GM18526 (cell line): ENCODE results near the gene FNDC3B.

ENCODE experiments used
- POLR2A ChIP-seq: IDR thresholded peaks from 3 replicates; pipeline ENCODE4 v1.6.1; 2011; ENCODE audit not compliant: insufficient read length; ENCODE audit errors: extremely low read depth

FNDC3B gene

DNA sequence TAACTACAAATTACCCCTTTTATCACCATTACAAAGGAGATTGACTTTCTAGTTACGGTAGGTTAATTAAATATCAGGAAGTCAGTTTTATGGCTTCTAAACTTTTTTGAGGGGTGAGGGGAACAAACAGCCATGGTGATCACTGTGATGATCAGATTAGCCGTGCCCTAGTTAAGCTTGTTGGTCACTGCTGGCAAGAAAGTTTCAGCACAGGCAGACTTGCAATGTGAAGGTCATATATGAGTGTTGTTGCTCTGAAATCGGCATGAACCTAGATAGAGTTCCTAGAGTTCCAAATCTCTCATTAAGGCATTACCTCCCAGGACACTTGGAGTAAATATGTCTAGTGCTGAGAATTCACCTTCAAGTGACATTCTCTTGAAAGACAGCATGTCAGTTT, 252.3 kb downstream of the FNDC3B start:
- TF ChIP-seq POLR2A = no peak

DNA sequence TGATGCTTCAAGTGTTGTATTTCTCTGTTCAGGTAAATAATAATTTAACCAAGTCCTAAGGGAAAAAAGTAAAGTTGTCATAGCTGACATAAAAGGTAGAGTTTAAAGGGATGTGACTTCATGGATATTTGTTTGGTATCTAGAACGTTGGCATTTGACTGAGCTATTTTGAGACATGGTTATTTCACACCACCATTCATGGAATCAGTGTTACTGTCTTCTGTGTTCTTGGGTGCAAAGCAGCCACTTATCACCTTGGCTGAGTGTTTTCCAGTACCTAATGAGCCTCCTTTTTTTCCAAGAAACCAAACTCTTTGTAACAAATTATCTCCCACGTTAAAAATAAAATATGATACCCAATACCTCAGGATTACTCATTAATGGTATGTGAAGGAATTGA, 253.0 kb downstream of the FNDC3B start:
- no peak for TF ChIP-seq POLR2A

DNA sequence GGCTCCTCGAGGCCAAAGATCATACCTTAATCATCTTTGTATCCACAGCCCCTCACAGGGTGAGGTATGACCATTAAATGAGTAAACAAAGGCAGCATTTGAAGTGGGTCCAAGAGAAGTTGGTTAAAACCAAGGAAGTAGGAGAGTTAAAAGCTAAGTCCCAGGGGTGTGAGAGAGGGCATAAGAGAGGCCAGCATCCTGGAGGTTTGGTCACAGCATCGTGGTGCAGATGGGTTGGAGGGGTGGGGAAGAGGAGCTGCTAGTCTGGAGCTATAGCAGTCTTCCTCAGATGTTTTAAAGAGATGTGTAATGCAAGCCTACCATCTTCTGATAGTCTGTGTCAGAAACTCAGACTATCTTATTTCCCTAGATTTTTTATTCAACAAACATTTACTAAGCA, 253.7 kb downstream of the FNDC3B start:
- no peak for TF ChIP-seq POLR2A

- TF ChIP-seq POLR2A = no peak
Observed at GRCh38 chr3:172294223-172294806, 254.9 kb downstream of the FNDC3B start.

- TF ChIP-seq POLR2A = no peak
Observed at GRCh38 chr3:172296248-172296974, 257.0 kb downstream of the FNDC3B start.

DNA sequence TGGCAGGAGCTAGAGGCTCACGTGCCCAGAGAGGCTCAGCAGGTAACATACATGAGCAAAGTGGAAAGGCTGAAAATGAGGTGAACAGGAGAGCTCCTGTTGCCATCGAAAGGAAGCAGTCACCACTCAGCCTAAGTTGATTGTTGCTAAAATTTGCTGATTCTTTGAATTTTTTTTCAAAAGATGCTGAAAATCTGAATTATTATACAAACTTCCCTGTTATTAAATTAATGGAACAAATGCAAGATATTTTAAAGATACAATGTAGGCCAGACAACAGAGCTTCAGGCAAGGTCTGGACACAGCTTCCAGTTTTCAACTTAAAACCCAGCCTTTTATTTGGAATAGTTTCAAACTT, 257.6 kb downstream of the FNDC3B start:
- no peak for TF ChIP-seq POLR2A

GRCh38 chr3:172298247-172298646, 258.9 kb downstream of the FNDC3B start:
- no peak for TF ChIP-seq POLR2A

- TF ChIP-seq POLR2A = no peak
Observed at GRCh38 chr3:172300187-172300586, 260.8 kb downstream of the FNDC3B start.

DNA sequence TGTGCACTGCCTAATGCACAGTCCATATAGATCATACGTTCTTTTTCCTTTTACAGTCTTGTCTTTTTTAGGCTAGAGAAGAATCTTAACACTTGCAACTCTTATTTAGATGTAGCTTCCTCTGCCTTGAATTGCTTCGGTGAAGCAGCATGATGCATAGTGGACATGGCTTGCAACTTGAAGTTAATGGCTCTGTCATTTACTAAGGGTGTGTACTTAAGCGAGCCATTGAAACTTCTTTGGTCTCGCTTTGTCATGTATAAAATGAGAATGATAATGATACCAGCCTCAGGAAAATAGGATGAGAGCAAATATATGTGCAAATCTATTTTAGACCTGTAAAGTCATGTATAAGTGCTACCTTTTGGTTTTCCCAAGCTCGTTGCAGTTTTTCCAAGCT, 261.5 kb downstream of the FNDC3B start:
- TF ChIP-seq POLR2A = no peak

- TF ChIP-seq POLR2A = no peak
Observed at GRCh38 chr3:172302203-172302602, 262.8 kb downstream of the FNDC3B start.

DNA sequence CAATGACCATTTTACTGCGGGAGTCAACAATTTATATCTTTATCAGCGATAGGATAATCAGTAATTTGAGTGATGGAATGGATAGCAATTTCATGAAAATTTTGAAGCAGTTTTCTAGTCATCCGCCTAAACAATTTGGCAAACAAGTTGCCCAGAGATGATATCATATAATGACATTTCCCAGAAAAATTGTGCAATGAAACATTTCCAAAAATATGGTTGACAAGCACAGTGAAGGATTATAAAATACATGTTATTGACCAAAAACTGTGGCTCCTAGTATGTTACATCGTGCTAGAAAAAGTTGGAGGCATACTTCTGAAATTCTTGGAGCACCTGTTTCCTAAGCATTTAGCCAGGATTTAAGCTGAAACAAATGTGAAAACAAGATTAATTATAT, 263.8 kb downstream of the FNDC3B start:
- no peak for TF ChIP-seq POLR2A

GRCh38 chr3:172303941-172304558, 264.7 kb downstream of the FNDC3B start:
- TF ChIP-seq POLR2A = no peak

- no peak for TF ChIP-seq POLR2A
Observed at GRCh38 chr3:172305552-172305951, 266.2 kb downstream of the FNDC3B start.

GRCh38 chr3:172305974-172306373, 266.6 kb downstream of the FNDC3B start:
- TF ChIP-seq POLR2A = no peak

DNA sequence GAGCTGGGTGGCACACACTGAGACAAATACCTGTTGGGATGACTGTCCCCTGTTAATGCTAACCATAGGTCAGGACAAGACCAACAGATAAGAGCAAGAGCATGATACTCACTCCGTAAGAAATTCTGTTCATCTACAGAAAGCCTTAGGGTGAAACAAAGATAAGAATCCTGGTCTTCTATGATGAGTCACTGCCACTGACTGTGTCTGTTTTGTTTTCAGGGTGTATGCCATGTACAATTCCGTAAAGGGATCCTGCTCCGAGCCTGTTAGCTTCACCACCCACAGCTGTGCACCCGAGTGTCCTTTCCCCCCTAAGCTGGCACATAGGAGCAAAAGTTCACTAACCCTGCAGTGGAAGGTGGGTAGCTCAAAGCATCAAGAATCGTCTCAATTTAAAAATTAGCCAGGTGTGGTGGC, 267.8 kb downstream of the FNDC3B start:
- no peak for TF ChIP-seq POLR2A

DNA sequence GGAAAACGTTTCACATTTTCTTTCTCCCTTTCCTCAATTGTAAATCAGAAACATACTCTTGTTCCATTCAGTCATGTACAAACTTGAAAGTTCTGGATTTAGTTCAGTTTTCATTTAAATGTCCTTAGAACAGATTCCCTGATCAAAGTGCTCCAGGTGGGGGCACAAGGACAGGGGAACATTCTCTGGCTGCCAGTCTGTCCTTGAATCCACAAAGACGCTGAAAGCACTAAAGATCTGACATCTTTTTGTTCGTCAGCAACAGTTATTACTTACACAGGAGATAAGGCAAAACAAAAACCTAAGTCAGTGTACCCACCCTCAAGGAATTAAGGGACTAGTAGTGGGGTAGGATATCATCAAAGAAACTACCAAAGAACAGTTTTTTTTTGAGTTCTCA, 269.7 kb downstream of the FNDC3B start:
- TF ChIP-seq POLR2A = no peak
